GM10847 (cell line): ENCODE data around the gene VPS8.

Experiments used
- POLR2A ChIP-seq: IDR thresholded peaks from 2 replicates; pipeline ENCODE4 v1.6.1; 2011; ENCODE audit not compliant: insufficient read length; ENCODE audit errors: extremely low read depth

The VPS8 gene

GRCh38 chr3:184777566-184778356, 34.2 kb upstream of the VPS8 start:
- no peak for TF ChIP-seq POLR2A

- no peak for TF ChIP-seq POLR2A
Measured at GRCh38 chr3:184778426-184779332, 33.3 kb upstream of the VPS8 start.

GRCh38 chr3:184780981-184781515, 30.9 kb upstream of the VPS8 start:
- no peak for TF ChIP-seq POLR2A

- no peak for TF ChIP-seq POLR2A
Measured at GRCh38 chr3:184781801-184782200, 30.2 kb upstream of the VPS8 start.

DNA sequence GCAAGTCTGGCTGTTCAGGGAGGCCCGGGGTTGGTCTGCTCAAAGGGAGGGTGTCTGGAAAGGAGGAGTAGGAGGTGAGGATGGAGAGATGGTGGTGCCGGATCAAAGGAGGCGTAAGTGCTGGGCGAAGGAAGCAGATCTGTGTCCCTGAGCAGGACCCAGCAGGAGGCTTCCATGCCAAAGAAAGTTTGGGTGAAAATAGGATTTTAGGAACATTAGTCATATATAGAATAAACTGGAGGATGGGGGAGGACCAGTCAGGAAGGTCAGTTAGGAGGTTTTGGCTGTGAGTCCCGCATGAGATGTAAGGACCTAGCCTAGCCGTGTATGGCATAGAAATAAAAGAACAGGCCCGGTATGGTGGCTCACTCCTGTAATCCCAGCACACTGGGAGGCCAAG, 28.6 kb upstream of the VPS8 start:
- TF ChIP-seq POLR2A = no peak

DNA sequence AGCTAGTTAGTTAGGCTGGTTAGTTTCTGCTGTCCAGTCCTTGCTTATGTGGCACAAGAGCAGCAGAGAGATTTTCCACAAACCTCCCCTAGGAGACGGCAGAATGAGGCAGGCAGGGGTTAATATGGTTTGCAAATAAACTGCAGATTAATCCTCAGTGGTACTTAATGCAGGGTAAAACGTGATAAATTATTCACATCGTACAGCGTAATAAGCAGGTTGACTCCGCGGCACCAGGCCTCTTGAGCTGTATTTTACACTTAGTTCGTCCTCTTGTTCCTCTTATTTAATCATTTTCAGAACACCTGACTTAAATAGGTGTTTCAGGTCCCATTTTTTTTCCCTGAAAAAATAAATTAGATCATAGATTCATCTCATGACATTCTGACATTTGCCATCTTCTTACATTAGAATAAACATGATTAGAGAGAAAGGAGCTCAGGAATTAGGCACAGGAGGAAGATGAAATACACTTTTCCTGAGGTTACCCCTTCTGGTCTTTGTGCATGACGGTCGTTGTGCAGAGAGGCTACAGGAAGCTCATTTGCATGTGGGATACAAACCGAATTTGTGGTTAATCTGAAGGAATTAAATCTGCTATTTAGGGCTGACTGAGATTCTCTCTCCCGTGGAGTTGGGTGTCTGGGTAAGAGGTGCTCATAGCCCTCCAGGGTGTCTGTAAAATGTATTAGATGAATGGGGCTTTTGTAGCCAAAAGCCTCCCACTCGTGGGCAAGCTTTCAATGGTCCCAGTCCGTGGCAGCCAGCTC, 27.1 kb upstream of the VPS8 start:
- no peak for TF ChIP-seq POLR2A

DNA sequence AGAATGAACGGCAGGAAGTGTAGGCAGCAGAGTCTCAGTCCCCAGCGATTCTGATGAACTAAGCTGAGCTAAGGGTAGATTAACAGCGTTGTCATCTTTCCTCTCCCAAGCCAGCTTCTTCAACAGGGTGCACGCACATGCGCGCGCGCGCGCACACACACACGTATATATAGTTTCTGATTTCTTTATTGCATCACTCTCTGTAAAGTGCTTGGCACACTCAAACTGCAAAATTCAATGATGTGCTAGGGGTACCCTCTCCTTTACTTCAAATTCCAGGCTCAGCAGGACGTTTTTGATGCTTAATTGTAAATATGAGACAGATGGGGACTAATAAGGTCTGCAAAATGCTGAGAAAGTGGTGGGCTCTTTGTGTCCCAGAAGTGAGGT, 26.1 kb upstream of the VPS8 start:
- TF ChIP-seq POLR2A = no peak

DNA sequence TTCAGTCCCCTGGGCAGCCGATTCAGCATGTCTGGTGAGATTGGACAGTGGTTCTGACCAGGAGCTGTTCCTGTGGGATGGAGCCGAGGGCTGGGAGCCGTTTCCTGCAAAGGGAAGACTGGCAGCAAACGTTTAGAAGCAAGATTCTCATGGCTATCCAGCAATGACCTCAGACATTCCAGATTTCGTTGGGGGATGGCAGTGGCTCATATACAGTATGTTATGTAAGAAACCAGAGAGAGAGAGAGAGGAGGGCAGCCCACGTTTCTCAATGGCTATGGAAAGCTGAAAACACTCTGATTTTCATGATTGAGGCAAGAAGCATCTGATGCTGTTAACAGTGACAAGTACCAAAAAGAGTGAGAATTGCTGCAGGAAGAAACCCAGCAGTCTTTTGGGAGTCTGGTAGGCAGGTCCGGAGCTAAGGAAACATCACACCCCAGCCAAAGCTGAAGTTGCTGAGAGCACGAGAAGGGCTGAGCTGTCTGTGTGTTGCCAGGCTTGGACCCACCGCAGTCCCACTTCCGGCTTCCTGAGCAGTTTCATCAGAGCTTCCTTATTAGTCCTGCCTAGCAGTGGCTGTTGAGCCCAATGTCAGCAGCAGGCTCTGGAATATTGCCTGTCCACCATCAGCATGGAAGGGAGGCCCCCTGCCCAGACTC, 25.6 kb upstream of the VPS8 start:
- TF ChIP-seq POLR2A = no peak

DNA sequence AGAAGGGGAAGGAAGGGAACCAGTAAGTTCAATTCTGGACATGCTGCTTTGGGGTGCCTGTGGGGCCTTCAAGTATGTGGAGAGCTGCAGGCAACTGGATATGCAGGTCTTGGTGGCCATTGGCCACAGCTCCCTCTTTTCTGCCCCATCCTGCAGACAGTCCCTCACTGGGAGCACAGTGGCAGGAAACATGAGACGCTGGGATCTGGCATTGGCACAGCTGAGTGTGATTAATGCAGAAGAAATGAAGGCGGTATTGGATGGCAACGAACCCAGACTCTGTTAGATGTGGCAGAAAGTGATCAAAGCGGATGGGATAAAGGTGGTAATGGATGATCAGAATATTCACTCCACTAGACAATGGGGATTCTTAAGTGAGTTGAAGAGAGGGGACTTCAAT, 23.2 kb upstream of the VPS8 start:
- TF ChIP-seq POLR2A = no peak

DNA sequence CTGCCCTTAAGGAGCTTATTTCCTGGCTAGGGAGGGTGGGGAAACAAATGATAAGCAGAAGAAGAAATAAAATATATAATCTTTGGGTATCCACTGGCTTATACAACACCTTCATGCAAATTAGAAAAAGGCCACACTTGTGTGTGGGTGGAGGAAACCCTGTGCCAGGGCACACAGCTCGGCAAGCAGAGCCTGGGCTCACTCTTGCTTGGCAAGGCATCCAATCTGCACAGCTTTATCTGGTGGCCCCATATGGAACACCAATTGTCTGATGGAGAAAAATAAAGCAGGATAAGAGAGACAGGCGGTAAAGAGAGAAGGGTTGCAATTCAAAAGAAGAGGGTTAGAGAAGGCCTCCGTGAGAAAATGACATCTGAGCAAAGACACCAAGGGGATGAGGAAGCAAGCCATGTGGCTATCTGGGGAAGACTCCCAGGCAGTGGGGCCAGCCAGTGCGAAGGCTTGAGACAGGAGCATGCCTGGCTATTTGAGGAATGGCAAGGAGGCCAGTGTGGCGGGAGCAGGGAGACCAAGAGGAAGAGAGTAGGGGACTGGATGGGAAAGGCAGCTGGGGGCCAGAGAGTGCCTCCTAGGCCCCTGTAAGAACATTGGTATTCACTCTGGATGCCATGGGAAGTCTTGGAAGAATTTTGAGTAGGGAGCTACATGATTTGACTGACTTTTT, 22.5 kb upstream of the VPS8 start:
- no peak for TF ChIP-seq POLR2A

DNA sequence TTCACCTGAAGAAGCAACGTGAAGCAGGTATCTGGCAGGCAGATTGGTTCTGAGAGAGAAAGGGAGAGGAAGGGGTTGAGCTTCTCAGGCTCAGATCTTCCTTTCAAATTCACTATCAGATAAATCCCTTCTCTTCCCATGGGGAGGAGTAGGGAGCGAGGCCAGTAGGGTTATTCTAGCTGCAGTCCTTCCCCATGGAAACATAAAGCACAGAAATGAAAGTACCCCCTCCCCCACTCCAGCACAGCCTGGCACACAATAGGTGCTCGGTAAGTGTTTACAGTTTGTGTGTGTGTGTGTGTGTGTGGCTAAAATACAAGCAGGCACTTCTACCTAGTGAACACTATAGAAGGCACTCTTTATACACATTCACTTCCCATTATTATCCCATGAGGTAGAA, 20.8 kb upstream of the VPS8 start:
- TF ChIP-seq POLR2A = no peak

GRCh38 chr3:184795522-184796190, 16.3 kb upstream of the VPS8 start:
- no peak for TF ChIP-seq POLR2A

- TF ChIP-seq POLR2A = no peak
Measured at GRCh38 chr3:184796551-184796950, 15.4 kb upstream of the VPS8 start.

DNA sequence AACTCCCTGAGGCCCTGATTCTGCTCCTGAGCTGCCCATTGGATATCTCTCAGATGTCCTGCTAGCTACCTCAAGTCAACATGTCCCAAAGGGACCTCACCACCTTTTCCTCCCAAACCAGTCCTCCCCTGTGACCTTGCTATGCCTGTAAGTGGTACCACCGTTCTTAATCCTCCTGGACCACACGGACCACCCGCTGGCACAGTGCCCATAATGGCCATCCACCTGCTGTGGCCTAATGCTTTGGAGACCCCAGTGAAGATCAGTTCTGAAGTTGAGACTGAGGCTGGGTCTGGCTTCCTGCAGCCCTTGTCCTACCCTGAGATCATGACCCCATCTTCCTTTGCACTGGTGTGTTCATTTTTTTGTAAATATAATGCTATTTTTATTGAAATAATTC, 15.0 kb upstream of the VPS8 start:
- TF ChIP-seq POLR2A = no peak

GRCh38 chr3:184798120-184798519, 13.8 kb upstream of the VPS8 start:
- no peak for TF ChIP-seq POLR2A
